CD4-positive, CD25-positive, alpha-beta regulatory T cell (primary cell): Measurements from ENCODE around the gene PPM1K. TPM values are rescaled to one million over a fixed set of nuclear protein-coding genes. Genes with fewer than 3 reads are reported as not detected.

ENCODE experiments used
- ATAC-seq, 2 donors: fragments of 150-1000 bp; cut with Tn5 transposase; one replicate each; pipeline ENCODE4 v1.10.0; 2021; ENCODE audit warnings: low read depth in 2 of 2, moderate number of reproducible peaks in 2 of 2, moderate library complexity in 1 of 2
- DNase-seq, 3 donors: peaks; one replicate each; pipeline versions ENCODE4 v3.0.0 to v3.0.0-alpha.2; 2012 to 2022; ENCODE audit warnings: mixed read lengths in 1 of 3
- H3K27ac ChIP-seq: one replicate; pipeline ENCODE4 v1.7.0; 2013; ENCODE audit warnings: mild to moderate bottlenecking, low read length; ENCODE audit not compliant: insufficient read depth, poor library complexity, severe bottlenecking
- H3K27me3 ChIP-seq: one replicate; pipeline ENCODE4 v1.7.0; 2013; ENCODE audit warnings: low read length; ENCODE audit not compliant: control insufficient read depth, insufficient read depth
- H3K36me3 ChIP-seq: one replicate; pipeline ENCODE4 v1.7.0; 2013; ENCODE audit warnings: mild to moderate bottlenecking, low read length, moderate library complexity; ENCODE audit not compliant: control insufficient read depth, insufficient read depth
- H3K4me1 ChIP-seq: 2 replicates; pipeline ENCODE4 v1.7.0; 2013; ENCODE audit warnings: mild to moderate bottlenecking, low read length; ENCODE audit not compliant: insufficient read depth, control insufficient read depth, poor library complexity, severe bottlenecking
- H3K4me3 ChIP-seq: one replicate; pipeline ENCODE4 v1.7.0; 2013; ENCODE audit warnings: low read depth, mild to moderate bottlenecking, low read length, moderate library complexity
- H3K9me3 ChIP-seq, 2 experiments: 1 replicate in 1 of 2; 2 replicates in 1 of 2; pipeline ENCODE4 v1.7.0; 2013; ENCODE audit warnings: low read length in 2 of 2, mild to moderate bottlenecking in 1 of 2, moderate library complexity in 1 of 2; ENCODE audit not compliant: control insufficient read depth in 2 of 2
- H3K27ac Mint-ChIP-seq, 3 donors: one replicate each; pipeline ENCODE4 v1.8.0; 2020 to 2022; ENCODE audit warnings: mild to moderate bottlenecking in 3 of 3, mixed read lengths in 3 of 3, moderate library complexity in 2 of 3
- H3K27me3 Mint-ChIP-seq: one replicate; pipeline ENCODE4 v1.8.0; 2022; ENCODE audit warnings: mild to moderate bottlenecking, mixed read lengths
- H3K36me3 Mint-ChIP-seq: one replicate; pipeline ENCODE4 v1.8.0; 2020; ENCODE audit warnings: mixed read lengths
- H3K4me1 Mint-ChIP-seq, 4 donors: one replicate each; pipeline ENCODE4 v1.8.0; 2020 to 2022; ENCODE audit warnings: mixed read lengths in 4 of 4, mild to moderate bottlenecking in 1 of 4
- H3K4me3 Mint-ChIP-seq, 4 donors: one replicate each; pipeline ENCODE4 v1.8.0; 2020 to 2022; ENCODE audit warnings: mild to moderate bottlenecking in 4 of 4, mixed read lengths in 4 of 4, moderate library complexity in 3 of 4
- H3K9me3 Mint-ChIP-seq, 7 donors: one replicate each; pipeline ENCODE4 v1.8.0; 2020 to 2022; ENCODE audit warnings: mixed read lengths in 7 of 7, mild to moderate bottlenecking in 3 of 7, moderate library complexity in 2 of 7
- polyA plus RNA-seq, 4 donors: library from polyadenylated mRNA; unstranded; fragments of 300-500 nt; fragmentation: Illumina TruSeq; gene quantifications; one replicate each; pipeline ENCODE4 v1.2.3, GENCODE V29; 2021
- total RNA-seq: library from RNA; stranded (reverse); gene quantifications from one replicate; pipeline ENCODE4 v1.2.3, GENCODE V29; 2022

PPM1K gene
- total and polyA plus RNA-seq, 5 donors from 2014 or later: 64.4 to 85.2 (median 79.7) TPM

- Histone ChIP-seq H3K9me3 (no peaks in the 10 kb centered on the region), H3K27me3 (no peaks in the 10 kb centered on the region), H3K36me3 (no peaks in the 10 kb centered on the region), H3K4me1 (peaks cover 5% of the 10 kb centered on the region), H3K27ac (no peak overlapping the region), H3K4me3 (peak overlapping the region; percentile 51)
- peak; percentile 92 to 93 for ATAC-seq
- Mint-ChIP-seq H3K27ac (peak overlapping the region; percentile 67 to 74 (median 71)), H3K36me3 (no peaks in the 10 kb centered on the region), H3K27me3 (peaks cover 10% of the 10 kb centered on the region), H3K4me3 (peak overlapping the region in 3 of 4 donors; percentile 80 to 85 (median 82)), H3K4me1 (peaks cover 0 to 16% (median 11%) of the 10 kb centered on the region in 4 donors), H3K9me3 (no peaks in the 10 kb centered on the region)
- DNase-seq: peak in 2 of 3 donors; percentile 49 to 74
Measured at GRCh38 chr4:88244816-88245579, 39.4 kb downstream of the PPM1K start.

DNA sequence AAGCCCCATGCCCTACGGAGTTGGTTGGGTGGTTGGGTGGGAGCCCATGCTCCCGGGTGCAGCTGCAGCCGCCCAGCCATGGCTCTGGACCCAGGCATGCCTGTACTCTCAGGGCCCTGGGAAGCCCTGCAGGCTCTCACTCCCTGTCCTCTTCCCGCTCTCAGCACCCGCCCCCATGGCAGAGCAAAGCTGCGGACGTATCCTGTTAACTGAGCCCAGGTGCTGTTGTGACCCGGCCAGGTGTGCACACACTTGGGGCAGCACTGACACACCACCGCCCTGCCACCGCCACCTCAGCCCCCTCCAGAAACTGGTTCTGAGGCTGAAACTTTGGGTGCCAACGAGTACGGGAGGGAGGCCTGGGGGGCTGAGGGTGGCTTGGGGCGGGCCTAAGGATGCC, 40.3 kb downstream of the PPM1K start:
- ATAC-seq (no peak), DNase-seq (no peak)
- no peak overlapping the region for H3K27ac Mint-ChIP-seq
- Histone ChIP-seq H3K27me3 (no peaks in the 10 kb centered on the region), H3K9me3 (no peaks in the 10 kb centered on the region), H3K36me3 (no peaks in the 10 kb centered on the region), H3K4me3 (no peak overlapping the region), H3K4me1 (peaks cover 5% of the 10 kb centered on the region), H3K27ac (no peak overlapping the region)
- H3K4me3 Mint-ChIP-seq: no peak overlapping the region
- no peaks in the 10 kb centered on the region for H3K36me3 Mint-ChIP-seq
- peaks cover 0 to 16% (median 11%) of the 10 kb centered on the region in 4 donors for H3K4me1 Mint-ChIP-seq
- no peaks in the 10 kb centered on the region for H3K9me3 Mint-ChIP-seq
- peaks cover 8% of the 10 kb centered on the region for H3K27me3 Mint-ChIP-seq

GRCh38 chr4:88242144-88242543, 42.2 kb downstream of the PPM1K start:
- peaks cover 0 to 2% (median 0%) of the 10 kb centered on the region in 7 donors for H3K9me3 Mint-ChIP-seq
- H3K36me3 Mint-ChIP-seq: no peaks in the 10 kb centered on the region
- DNase-seq: no peak
- Histone ChIP-seq H3K4me3 (no peak overlapping the region), H3K4me1 (peaks cover 5% of the 10 kb centered on the region), H3K9me3 (no peaks in the 10 kb centered on the region), H3K27me3 (peaks cover 5% of the 10 kb centered on the region), H3K27ac (no peak overlapping the region), H3K36me3 (no peaks in the 10 kb centered on the region)
- H3K27ac Mint-ChIP-seq: no peak overlapping the region
- no peak overlapping the region for H3K4me3 Mint-ChIP-seq
- H3K4me1 Mint-ChIP-seq: peaks cover 0 to 16% (median 11%) of the 10 kb centered on the region in 4 donors
- no peak for ATAC-seq
- H3K27me3 Mint-ChIP-seq: peaks cover 13% of the 10 kb centered on the region

- H3K36me3 Mint-ChIP-seq: no peaks in the 10 kb centered on the region
Measured at GRCh38 chr4:88240297-88240714, 44.1 kb downstream of the PPM1K start.

DNA sequence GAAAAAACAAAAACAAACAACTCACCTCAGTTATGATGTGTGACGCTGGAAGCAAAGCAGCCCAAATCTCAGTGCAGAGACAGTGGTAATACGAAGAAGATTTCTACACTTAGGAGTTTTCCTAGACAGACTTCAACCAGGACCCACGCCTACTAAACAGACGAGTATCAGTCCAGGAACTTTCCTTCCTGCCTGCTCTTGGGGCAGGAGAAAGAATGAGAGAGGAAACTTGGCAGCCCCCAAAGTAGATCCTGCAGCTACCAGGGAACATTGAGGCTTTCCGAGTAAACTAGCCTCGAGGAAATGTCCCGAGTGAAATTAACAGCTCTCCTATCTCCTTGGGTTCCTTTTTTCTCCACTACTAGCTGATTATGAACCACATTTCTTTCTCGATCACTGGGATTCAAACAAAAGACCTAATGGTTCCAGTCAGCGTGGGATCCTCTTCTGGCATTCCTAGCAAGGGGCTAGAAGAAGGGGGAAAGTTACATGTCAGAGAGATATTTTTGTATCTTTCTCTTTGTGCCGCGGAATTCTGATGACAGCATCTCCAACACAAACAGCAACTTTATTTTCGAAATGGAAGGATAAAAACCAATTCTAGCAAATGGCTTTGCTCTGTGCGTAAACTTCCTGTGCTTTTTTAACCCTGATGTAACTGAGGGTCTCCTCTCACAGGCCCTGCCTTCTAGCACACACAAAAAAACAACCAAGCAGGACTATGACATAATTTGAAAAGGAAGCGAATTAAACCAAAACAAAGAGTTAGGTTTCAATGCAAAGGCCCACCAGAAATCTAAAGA, 53.2 kb downstream of the PPM1K start:
- Histone ChIP-seq H3K27ac (no peak overlapping the region), H3K27me3 (no peaks in the 10 kb centered on the region), H3K4me1 (peaks cover 9% of the 10 kb centered on the region), H3K9me3 (no peaks in the 10 kb centered on the region), H3K4me3 (peak overlapping the region; percentile 52), H3K36me3 (no peaks in the 10 kb centered on the region)
- Mint-ChIP-seq H3K4me3 (peak overlapping the region in 2 of 4 donors; percentile 62 to 70), H3K36me3 (no peaks in the 10 kb centered on the region), H3K9me3 (peaks cover 0 to 5% (median 0%) of the 10 kb centered on the region in 7 donors), H3K4me1 (peaks cover 0 to 16% (median 3%) of the 10 kb centered on the region in 4 donors), H3K27me3 (peaks cover 29% of the 10 kb centered on the region), H3K27ac (peak overlapping the region; percentile 52 to 84 (median 83))
- ATAC-seq (no peak), DNase-seq (peak in 2 of 3 donors; percentile 13 to 22)

More at GRCh38 chr4:88240297-88240714, 44.1 kb downstream of the PPM1K start:
- H3K9me3 ChIP-seq: no peaks in the 10 kb centered on the region
- no peaks in the 10 kb centered on the region for H3K36me3 ChIP-seq
- peaks cover 5% of the 10 kb centered on the region for H3K4me1 ChIP-seq
- H3K4me3 ChIP-seq: no peak overlapping the region
- ATAC-seq (no peak), DNase-seq (no peak)
- Mint-ChIP-seq H3K27me3 (peaks cover 24% of the 10 kb centered on the region), H3K4me3 (no peak overlapping the region), H3K27ac (no peak overlapping the region), H3K4me1 (peaks cover 0 to 8% (median 6%) of the 10 kb centered on the region in 4 donors), H3K9me3 (peaks cover 0 to 2% (median 0%) of the 10 kb centered on the region in 7 donors)
- peaks cover 5% of the 10 kb centered on the region for H3K27me3 ChIP-seq
- no peak overlapping the region for H3K27ac ChIP-seq

- Mint-ChIP-seq H3K4me3 (peak overlapping the region in 2 of 4 donors; percentile 49 to 70), H3K27me3 (peaks cover 26% of the 10 kb centered on the region), H3K9me3 (peaks cover 0 to 5% (median 0%) of the 10 kb centered on the region in 7 donors), H3K4me1 (peaks cover 0 to 16% (median 4%) of the 10 kb centered on the region in 4 donors), H3K36me3 (no peaks in the 10 kb centered on the region), H3K27ac (peak overlapping the region; percentile 0 to 84 (median 83))
- Histone ChIP-seq H3K36me3 (no peaks in the 10 kb centered on the region), H3K4me1 (peaks cover 9% of the 10 kb centered on the region), H3K27me3 (no peaks in the 10 kb centered on the region), H3K9me3 (no peaks in the 10 kb centered on the region), H3K4me3 (peak overlapping the region; percentile 8), H3K27ac (no peak overlapping the region)
- ATAC-seq (peak in 1 of 2 donors; percentile 31), DNase-seq (peak in 2 of 3 donors; percentile 16 to 53)
Measured at GRCh38 chr4:88230461-88230891, 53.9 kb downstream of the PPM1K start.

DNA sequence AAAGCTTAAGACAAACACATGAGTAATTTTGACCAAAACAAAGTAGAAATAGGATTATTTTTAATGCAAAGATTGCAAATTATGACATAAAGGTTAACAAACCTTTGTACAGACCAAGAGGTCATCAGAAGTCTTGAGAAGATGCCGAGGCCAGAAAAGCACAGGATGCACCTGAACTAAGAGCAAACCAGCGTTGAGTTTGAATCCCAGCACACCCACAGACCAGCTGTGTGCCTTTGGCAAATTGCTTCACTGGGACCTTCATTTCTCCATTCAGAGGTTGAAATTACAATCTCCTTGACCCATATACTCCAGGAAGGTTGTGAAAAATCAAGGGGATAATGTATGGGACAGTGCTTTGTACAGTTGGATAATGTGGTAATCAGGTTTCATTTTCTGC, 56.6 kb downstream of the PPM1K start:
- peaks cover 4% of the 10 kb centered on the region for H3K27me3 Mint-ChIP-seq
- DNase-seq (no peak), ATAC-seq (no peak)
- Histone ChIP-seq H3K27me3 (no peaks in the 10 kb centered on the region), H3K27ac (no peak overlapping the region), H3K4me1 (peaks cover 9% of the 10 kb centered on the region), H3K9me3 (no peaks in the 10 kb centered on the region), H3K4me3 (no peak overlapping the region), H3K36me3 (no peaks in the 10 kb centered on the region)
- no peak overlapping the region for H3K27ac Mint-ChIP-seq
- H3K36me3 Mint-ChIP-seq: no peaks in the 10 kb centered on the region
- H3K9me3 Mint-ChIP-seq: peaks cover 0 to 5% (median 0%) of the 10 kb centered on the region in 7 donors
- H3K4me1 Mint-ChIP-seq: peaks cover 0 to 16% (median 7%) of the 10 kb centered on the region in 4 donors
- no peak overlapping the region for H3K4me3 Mint-ChIP-seq
